ENCODE data around the gene SLC46A1. TPM values are rescaled to one million over a fixed set of nuclear protein-coding genes. Genes with fewer than 3 reads are reported as not detected.
A peak's percentile ranks its signal among the peaks of the same experiment; 100 is the strongest.

Gene SLC46A1
- polyA plus RNA-seq, 3 donors, result 1.5 to 6.3 (median 1.7) TPM

GRCh38 chr17:28379814-28380801 lies 25.9 kb downstream of the SLC46A1 start:
- no peaks in the 10 kb centered on the region for H3K79me2 ChIP-seq (ENCODE audit: insufficient read depth, low read length)
- H3K4me3 Mint-ChIP-seq, result peak overlapping the region in 1 of 2 donors; percentile 14
- no peak for DNase-seq
- intact Hi-C loops (cut with micrococcal nuclease), result no loop called here
- no peak overlapping the region for H3K9ac ChIP-seq (ENCODE audit: insufficient read depth, low read length, poor library complexity, severe bottlenecking)
- no peaks in the 10 kb centered on the region for H3K36me3 ChIP-seq (replicated peaks in 1 of 2; ENCODE audit: control insufficient read depth in 1 of 2, insufficient read depth in 2 of 2, low read length in 2 of 2)
- H3K4me1 Mint-ChIP-seq, result peaks cover 28% of the 10 kb centered on the region
- no peak overlapping the region for H3K27ac ChIP-seq (ENCODE audit: low read depth in 1 of 2, low read length in 2 of 2)
- no peak for TF ChIP-seq CTCF (IDR thresholded peaks at IDR 0.05)
- peaks cover 12 to 22% of the 10 kb centered on the region in 2 donors for H3K27me3 ChIP-seq (ENCODE audit: control insufficient read depth in 2 of 2, insufficient read depth in 2 of 2, low read length in 2 of 2)
- H2AFZ ChIP-seq (ENCODE audit: insufficient read depth, low read depth, low read length, poor library complexity, severe bottlenecking), result no peak overlapping the region
- no peaks in the 10 kb centered on the region for H4K20me1 ChIP-seq (ENCODE audit: insufficient read depth, low read length)
- 51% methylated on average over 5 of the region's 10 CpGs for WGBS (ENCODE audit: insufficient coverage)
- no peak overlapping the region for H3K4me3 ChIP-seq (replicated peaks in 1 of 3; ENCODE audit: low read depth in 2 of 3, low read length in 3 of 3)
- no peak overlapping the region for H3K4me2 ChIP-seq (replicated peaks; ENCODE audit: extremely low read depth, low read length, poor library complexity, severe bottlenecking)
- no peak overlapping the region for H3K27ac Mint-ChIP-seq
- H3K27me3 Mint-ChIP-seq (ENCODE audit: low read depth in 3 of 3), result peaks cover 29 to 55% (median 37%) of the 10 kb centered on the region in 3 donors
- H3K9me3 Mint-ChIP-seq, result peaks cover 0 to 5% (median 0%) of the 10 kb centered on the region in 7 donors
- peaks cover 14 to 25% of the 10 kb centered on the region in 2 donors for H3K4me1 ChIP-seq (ENCODE audit: control insufficient read depth in 1 of 2, insufficient read depth in 2 of 2, low read length in 2 of 2)
- H3K36me3 Mint-ChIP-seq, result peaks cover 4 to 16% of the 10 kb centered on the region in 2 donors
- H3K9me3 ChIP-seq (replicated peaks in 1 of 2; ENCODE audit: control insufficient read depth in 1 of 2, insufficient read depth in 1 of 2, low read length in 2 of 2), result no peaks in the 10 kb centered on the region

DNA sequence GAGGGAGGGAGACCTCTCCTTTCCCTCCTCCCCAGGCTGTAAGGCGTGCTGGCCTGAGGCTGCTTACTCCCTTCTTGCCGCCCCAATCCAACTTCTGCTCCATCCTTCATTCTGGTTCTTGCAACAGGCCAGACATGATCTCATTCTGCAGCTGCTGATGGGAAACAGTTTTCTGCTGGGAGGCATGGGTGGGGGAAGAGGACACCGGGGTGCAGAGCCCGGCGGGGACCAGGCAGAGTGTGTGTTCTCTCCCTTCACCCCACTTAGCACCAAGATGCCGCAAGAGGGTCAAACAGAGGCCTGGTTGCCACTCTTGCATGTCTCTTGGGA lies 33.1 kb downstream of the SLC46A1 start:
- H3K36me3 Mint-ChIP-seq, result peaks cover 7 to 11% of the 10 kb centered on the region in 2 donors
- no CpG with 5 or more reads among the region's 6 CpGs for WGBS (ENCODE audit: insufficient coverage)
- no peaks in the 10 kb centered on the region for H3K36me3 ChIP-seq (replicated peaks in 1 of 2; ENCODE audit: control insufficient read depth in 1 of 2, insufficient read depth in 2 of 2, low read length in 2 of 2)
- peaks cover 27% of the 10 kb centered on the region for H3K4me1 Mint-ChIP-seq
- peaks cover 2 to 7% of the 10 kb centered on the region in 2 donors for H3K9me3 ChIP-seq (replicated peaks in 1 of 2; ENCODE audit: control insufficient read depth in 1 of 2, insufficient read depth in 1 of 2, low read length in 2 of 2)
- no peak overlapping the region for H3K4me2 ChIP-seq (replicated peaks; ENCODE audit: extremely low read depth, low read length, poor library complexity, severe bottlenecking)
- peaks cover 23 to 34% of the 10 kb centered on the region in 2 donors for H3K4me1 ChIP-seq (ENCODE audit: control insufficient read depth in 1 of 2, insufficient read depth in 2 of 2, low read length in 2 of 2)
- no peak overlapping the region for H2AFZ ChIP-seq (ENCODE audit: insufficient read depth, low read depth, low read length, poor library complexity, severe bottlenecking)
- peaks cover 22 to 47% (median 25%) of the 10 kb centered on the region in 3 donors for H3K27me3 Mint-ChIP-seq (ENCODE audit: low read depth in 3 of 3)
- no peak overlapping the region for H3K27ac ChIP-seq (ENCODE audit: low read depth in 1 of 2, low read length in 2 of 2)
- H3K27me3 ChIP-seq (ENCODE audit: control insufficient read depth in 2 of 2, insufficient read depth in 2 of 2, low read length in 2 of 2), result peaks cover 13 to 20% of the 10 kb centered on the region in 2 donors
- peaks cover 4% of the 10 kb centered on the region for H4K20me1 ChIP-seq (ENCODE audit: insufficient read depth, low read length)
- H3K4me3 ChIP-seq (replicated peaks in 1 of 3; ENCODE audit: low read depth in 2 of 3, low read length in 3 of 3), result no peak overlapping the region
- no peak overlapping the region for H3K9ac ChIP-seq (ENCODE audit: insufficient read depth, low read length, poor library complexity, severe bottlenecking)
- peak overlapping the region; percentile 16 to 84 for H3K4me3 Mint-ChIP-seq
- H3K27ac Mint-ChIP-seq, result no peak overlapping the region
- H3K79me2 ChIP-seq (ENCODE audit: insufficient read depth, low read length), result no peaks in the 10 kb centered on the region
- intact Hi-C loops (cut with micrococcal nuclease), result no loop called here
- DNase-seq, result no peak
- TF ChIP-seq CTCF (IDR thresholded peaks at IDR 0.05), result no peak
- peaks cover 0 to 5% (median 1%) of the 10 kb centered on the region in 7 donors for H3K9me3 Mint-ChIP-seq

Data from CD14-positive monocyte (primary cell).